Ovary (tissue), 9 donors: Measurements from ENCODE around the gene PRLR. TPM values are rescaled to one million over a fixed set of nuclear protein-coding genes. Genes with fewer than 3 reads are reported as not detected.

Source experiments
- DNase-seq, 5 donors: peaks; one replicate each; pipeline ENCODE4 v3.0.0-alpha.2; 2019 to 2020
- H3K27ac ChIP-seq, 2 donors: fragments of 200-600 bp; one replicate each; pipeline versions ENCODE4 v1.5.1 to v1.8.0; 2019 to 2022
- H3K27me3 ChIP-seq: fragments of 200-600 bp; one replicate; pipeline ENCODE4 v1.8.0; 2022
- H3K36me3 ChIP-seq: fragments of 200-600 bp; sonication (generic); one replicate; pipeline ENCODE4 v1.5.1; 2019
- H3K4me1 ChIP-seq: one replicate; pipeline ENCODE4 v1.8.1; 2013; ENCODE audit warnings: mild to moderate bottlenecking, moderate library complexity; ENCODE audit not compliant: insufficient read depth
- H3K4me3 ChIP-seq: fragments of 200-600 bp; sonication (generic); one replicate; pipeline ENCODE4 v1.5.1; 2017
- H3K9me3 ChIP-seq, 2 donors: fragments of 200-600 bp in 1 of 2; sonication (generic) in 1 of 2; one replicate each; pipeline versions ENCODE4 v1.5.1 to v1.8.1; 2013 to 2019; ENCODE audit warnings: mild to moderate bottlenecking in 1 of 2, moderate library complexity in 1 of 2
- CTCF ChIP-seq, 3 donors: fragments of 450-650 bp in 2 of 3; fragments of 200-600 bp in 1 of 3; IDR thresholded peaks; one replicate each; pipeline versions ENCODE4 v1.5.1 to v1.8.0; 2016 to 2022; ENCODE audit warnings: antibody characterized with exemption in 3 of 3, mild to moderate bottlenecking in 1 of 3
- EP300 ChIP-seq: sonication (generic); formaldehyde crosslinking; IDR thresholded peaks from one replicate; pipeline ENCODE4 v1.6.1; 2017; ENCODE audit warnings: antibody characterized with exemption
- POLR2A ChIP-seq: fragments of 450-650 bp; IDR thresholded peaks from one replicate; pipeline ENCODE4 v1.6.1; 2017; ENCODE audit warnings: antibody characterized with exemption, mild to moderate bottlenecking, moderate library complexity
- WGBS, 3 donors: extraction: QIAGEN DNeasy Blood & Tissue Kit in 1 of 3; methylation state at CpG; one replicate each; pipeline versions ENCODE4 v1.1.5 to v1.1.7; 2013 to 2017; 5-methylcytosine and 5-hydroxymethylcytosine counted together
- intact Hi-C, 4 donors: fragments of 100-400 bp; cut with DNase I; formaldehyde crosslinking; loops; one replicate each; pipeline versions ENCODE4 v1.11.0 to v1.15.1; 2022 to 2023
- polyA plus RNA-seq, 2 donors: library from polyadenylated mRNA; stranded (reverse); fragments of 200-250 nt in 1 of 2; fragments of 350-450 nt in 1 of 2; fragmentation: Illumina TruSeq in 1 of 2; extraction: RNeasy Lipid Tissue Mini Kit (QIAGEN cat#74804) in 1 of 2; gene quantifications; one replicate each; pipeline ENCODE4 v1.2.3, GENCODE V29; 2013 to 2014
- total RNA-seq, 7 donors: library from RNA; depleted of rRNA in 2 of 7; stranded (reverse); fragments of >200 nt in 2 of 7; fragmentation: NEBNext Ultra II Directional in 3 of 7; extraction: Animal tissue kit (Norgen Biotek cat#: 25700) in 3 of 7; gene quantifications; one replicate each; pipeline versions ENCODE4 v1.1.0 to v1.2.4, GENCODE V29; 2016 to 2023
- donor health status: DM: no; HTN: no; CAD: no; lungs with moderate emphysema.
- donor health status: DM: no; HTN: no; CAD: no.
- donor health status: Bipolar disorder and iron deficiency.
- donor health status: DM: yes; HTN: yes; CAD: no.
- donor health status: DM: no; HTN: no; CAD: no.
- donor health status: DM: yes; HTN: yes; CAD: no.

Gene PRLR
- total and polyA plus RNA-seq, 9 donors, result 1.8 to 24.5 (median 8.1) TPM

GRCh38 chr5:35096216-35096615 is 134.1 kb downstream of the PRLR start:
- Histone ChIP-seq H3K4me1 (peaks cover 2% of the 10 kb centered on the region), H3K9me3 (no peaks in the 10 kb centered on the region), H3K4me3 (no peak overlapping the region), H3K36me3 (no peaks in the 10 kb centered on the region), H3K27me3 (no peaks in the 10 kb centered on the region), H3K27ac (no peak overlapping the region)
- DNase-seq, result no peak
- 21 to 27% (median 22%) methylated on average over 3 of the region's 3 CpGs for WGBS, 3 donors
- intact Hi-C loops, result no loop called here
- TF ChIP-seq EP300 (no peak), CTCF (IDR thresholded peaks at IDR 0.05) (no peak), POLR2A (no peak)

- intact Hi-C loops, result no loop called here
- Histone ChIP-seq H3K9me3 (no peaks in the 10 kb centered on the region), H3K27me3 (no peaks in the 10 kb centered on the region), H3K27ac (no peak overlapping the region), H3K36me3 (no peaks in the 10 kb centered on the region), H3K4me3 (no peak overlapping the region), H3K4me1 (peaks cover 2% of the 10 kb centered on the region)
- DNase-seq, result no peak
- 85 to 89% (median 86%) methylated on average over 3 of the region's 3 CpGs for WGBS, 3 donors
- TF ChIP-seq POLR2A (no peak), EP300 (no peak), CTCF (IDR thresholded peaks at IDR 0.05) (no peak)
Measured at GRCh38 chr5:35095366-35095765, 134.9 kb downstream of the PRLR start.

GRCh38 chr5:35094948-35095347 is 135.3 kb downstream of the PRLR start:
- Histone ChIP-seq H3K4me3 (no peak overlapping the region), H3K27me3 (no peaks in the 10 kb centered on the region), H3K36me3 (no peaks in the 10 kb centered on the region), H3K4me1 (peaks cover 2% of the 10 kb centered on the region), H3K27ac (no peak overlapping the region), H3K9me3 (no peaks in the 10 kb centered on the region)
- DNase-seq, result no peak
- 79 to 81% (median 80%) methylated on average over 3 of the region's 3 CpGs for WGBS, 3 donors
- no peak for TF ChIP-seq CTCF (IDR thresholded peaks at IDR 0.05)
- no peak for TF ChIP-seq EP300
- TF ChIP-seq POLR2A, result no peak
- intact Hi-C loops, result no loop called here

- H3K27ac ChIP-seq, result no peak overlapping the region
- H3K4me3 ChIP-seq, result no peak overlapping the region
- intact Hi-C loops, result no loop called here
- H3K4me1 ChIP-seq, result peaks cover 6% of the 10 kb centered on the region
- 78 to 92% (median 88%) methylated on average over 2 of the region's 2 CpGs for WGBS, 3 donors
- TF ChIP-seq POLR2A (no peak), CTCF (IDR thresholded peaks at IDR 0.05) (no peak), EP300 (no peak)
- DNase-seq, result no peak
- H3K36me3 ChIP-seq, result no peaks in the 10 kb centered on the region
- H3K9me3 ChIP-seq, result no peaks in the 10 kb centered on the region
- H3K27me3 ChIP-seq, result no peaks in the 10 kb centered on the region
Measured at GRCh38 chr5:35092703-35093102, 137.6 kb downstream of the PRLR start.

- no peaks in the 10 kb centered on the region for H3K27me3 ChIP-seq
- intact Hi-C loops, result no loop called here
- H3K36me3 ChIP-seq, result no peaks in the 10 kb centered on the region
- H3K4me1 ChIP-seq, result peaks cover 8% of the 10 kb centered on the region
- 83 to 91% (median 90%) methylated on average over 5 of the region's 5 CpGs for WGBS, 3 donors
- no peak overlapping the region for H3K4me3 ChIP-seq
- no peak for TF ChIP-seq EP300
- TF ChIP-seq CTCF (IDR thresholded peaks at IDR 0.05), result no peak
- TF ChIP-seq POLR2A, result no peak
- H3K27ac ChIP-seq, result no peak overlapping the region
- H3K9me3 ChIP-seq, result no peaks in the 10 kb centered on the region
- no peak for DNase-seq
Measured at GRCh38 chr5:35091704-35092103, 138.6 kb downstream of the PRLR start.
